ENCODE results near the gene FGF8.
"Not testable (repeated sequence)": the region's sequence is repeated elsewhere in the genome, so short reads cannot be mapped to it uniquely, and the experiment has no call there.

Gene FGF8

GRCh38 chr10:101793526-101793925, 17.6 kb upstream of the FGF8 start:
- DNase-seq (ENCODE audit: extremely low spot score): no peak
- CTCF ChIA-PET: no interaction called here
- POLR2A ChIA-PET: interaction anchor here (1.0 kb wide), 1 partner anchor 25 kb away, joined by 3 read pairs; the partner anchor contains the start of gene OGA
- TF ChIP-seq TARDBP (IDR thresholded peaks at IDR 0.05): no peak
- no peak for TF ChIP-seq FOXK2 (IDR thresholded peaks at IDR 0.05)
- TF ChIP-seq BHLHE40 (IDR thresholded peaks at IDR 0.05; ENCODE audit: borderline replicate concordance): no peak
- no peak for TF ChIP-seq HDGF (IDR thresholded peaks at IDR 0.05; ENCODE audit: borderline replicate concordance)
- TF ChIP-seq NFRKB (IDR thresholded peaks at IDR 0.05): no peak
- no peak for TF ChIP-seq FOXA1 (IDR thresholded peaks at IDR 0.05)
- TF ChIP-seq L3MBTL2 (conservative IDR thresholded peaks at IDR 0.05): no peak
- TF ChIP-seq SUZ12 (IDR thresholded peaks at IDR 0.05): no peak
- TF ChIP-seq ARNT (IDR thresholded peaks at IDR 0.05): no peak
- TF ChIP-seq ZNF384 (IDR thresholded peaks at IDR 0.05): no peak
- TF ChIP-seq SP1 (IDR thresholded peaks at IDR 0.05): no peak
- TF ChIP-seq FOXM1 (IDR thresholded peaks at IDR 0.05; ENCODE audit: borderline replicate concordance): no peak
- no peak for TF ChIP-seq ELF4 (IDR thresholded peaks at IDR 0.05)
- no peak for TF ChIP-seq CTBP1 (IDR thresholded peaks at IDR 0.05; ENCODE audit: borderline replicate concordance)
- no peak for TF ChIP-seq LEF1 (IDR thresholded peaks at IDR 0.05; ENCODE audit: borderline replicate concordance)
- TF ChIP-seq, protein P1, sequence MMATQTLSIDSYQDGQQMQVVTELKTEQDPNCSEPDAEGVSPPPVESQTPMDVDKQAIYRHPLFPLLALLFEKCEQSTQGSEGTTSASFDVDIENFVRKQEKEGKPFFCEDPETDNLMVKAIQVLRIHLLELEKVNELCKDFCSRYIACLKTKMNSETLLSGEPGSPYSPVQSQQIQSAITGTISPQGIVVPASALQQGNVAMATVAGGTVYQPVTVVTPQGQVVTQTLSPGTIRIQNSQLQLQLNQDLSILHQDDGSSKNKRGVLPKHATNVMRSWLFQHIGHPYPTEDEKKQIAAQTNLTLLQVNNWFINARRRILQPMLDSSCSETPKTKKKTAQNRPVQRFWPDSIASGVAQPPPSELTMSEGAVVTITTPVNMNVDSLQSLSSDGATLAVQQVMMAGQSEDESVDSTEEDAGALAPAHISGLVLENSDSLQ (IDR thresholded peaks at IDR 0.05): no peak

DNA sequence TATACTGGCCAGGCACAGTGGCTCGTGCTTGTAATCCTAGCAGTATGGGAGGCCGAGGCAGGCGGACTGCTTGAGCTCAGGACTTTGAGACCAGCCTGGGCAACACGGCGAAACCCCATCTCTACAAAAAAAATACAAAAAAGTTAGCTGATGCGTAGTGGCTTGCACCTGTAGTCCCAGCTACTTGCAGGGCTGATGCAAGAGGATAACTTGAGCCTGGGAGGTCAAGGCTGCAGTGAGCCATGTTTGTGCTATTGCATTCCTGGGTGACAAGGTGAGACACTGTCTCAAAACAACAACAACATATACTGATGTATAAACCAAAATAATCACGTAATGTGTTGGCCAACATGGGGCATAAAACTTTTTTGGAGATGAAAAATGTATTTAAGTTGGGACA, 13.8 kb upstream of the FGF8 start:
- no peak for DNase-seq (ENCODE audit: extremely low spot score)
- POLR2A ChIA-PET: no interaction called here
- no peak for TF ChIP-seq SUZ12 (IDR thresholded peaks at IDR 0.05)
- TF ChIP-seq TARDBP (IDR thresholded peaks at IDR 0.05): no peak
- TF ChIP-seq, protein P1 (IDR thresholded peaks at IDR 0.05): no peak
- TF ChIP-seq LEF1 (IDR thresholded peaks at IDR 0.05; ENCODE audit: borderline replicate concordance): no peak
- TF ChIP-seq L3MBTL2 (conservative IDR thresholded peaks at IDR 0.05): no peak
- TF ChIP-seq HDGF (IDR thresholded peaks at IDR 0.05; ENCODE audit: borderline replicate concordance): no peak
- no peak for TF ChIP-seq SP1 (IDR thresholded peaks at IDR 0.05)
- no peak for TF ChIP-seq FOXM1 (IDR thresholded peaks at IDR 0.05; ENCODE audit: borderline replicate concordance)
- no peak for TF ChIP-seq FOXK2 (IDR thresholded peaks at IDR 0.05)
- CTCF ChIA-PET: no interaction called here

- POLR2A ChIA-PET; CTCF ChIA-PET; DNase-seq (ENCODE audit: extremely low spot score): not testable (repeated sequence)
Observed at GRCh38 chr10:101789231-101789630, 13.3 kb upstream of the FGF8 start.

- DNase-seq (ENCODE audit: extremely low spot score): no peak
- ChIA-PET POLR2A (no interaction called here), CTCF (no interaction called here)
- TF ChIP-seq FOXK2 (IDR thresholded peaks at IDR 0.05): no peak
- no peak for TF ChIP-seq CTBP1 (IDR thresholded peaks at IDR 0.05; ENCODE audit: borderline replicate concordance)
- no peak for TF ChIP-seq SUZ12 (IDR thresholded peaks at IDR 0.05)
- no peak for TF ChIP-seq SP1 (IDR thresholded peaks at IDR 0.05)
- no peak for TF ChIP-seq NFRKB (IDR thresholded peaks at IDR 0.05)
- TF ChIP-seq FOXA1 (IDR thresholded peaks at IDR 0.05): no peak
- TF ChIP-seq FOXM1 (IDR thresholded peaks at IDR 0.05; ENCODE audit: borderline replicate concordance): no peak
- TF ChIP-seq, protein P1 (IDR thresholded peaks at IDR 0.05): no peak
- no peak for TF ChIP-seq LEF1 (IDR thresholded peaks at IDR 0.05; ENCODE audit: borderline replicate concordance)
- TF ChIP-seq BHLHE40 (IDR thresholded peaks at IDR 0.05; ENCODE audit: borderline replicate concordance): no peak
- no peak for TF ChIP-seq HDGF (IDR thresholded peaks at IDR 0.05; ENCODE audit: borderline replicate concordance)
- TF ChIP-seq ELF4 (IDR thresholded peaks at IDR 0.05): no peak
- no peak for TF ChIP-seq TARDBP (IDR thresholded peaks at IDR 0.05)
- no peak for TF ChIP-seq ARNT (IDR thresholded peaks at IDR 0.05)
- no peak for TF ChIP-seq ZNF384 (IDR thresholded peaks at IDR 0.05)
- no peak for TF ChIP-seq L3MBTL2 (conservative IDR thresholded peaks at IDR 0.05)
Observed at GRCh38 chr10:101785801-101786200, 9.9 kb upstream of the FGF8 start.

GRCh38 chr10:101784558-101784957, 8.6 kb upstream of the FGF8 start:
- POLR2A ChIA-PET: interaction anchor here (1.6 to 2.7 kb wide), 2 partner anchors 34 to 182 kb away, joined by 9 to 24 read pairs; partner anchors contain the start of gene OGA

More at GRCh38 chr10:101784558-101784957, 8.6 kb upstream of the FGF8 start:
- no peak for TF ChIP-seq LEF1 (IDR thresholded peaks at IDR 0.05; ENCODE audit: borderline replicate concordance)
- TF ChIP-seq L3MBTL2 (conservative IDR thresholded peaks at IDR 0.05): no peak
- no peak for TF ChIP-seq FOXA1 (IDR thresholded peaks at IDR 0.05)
- TF ChIP-seq NFRKB (IDR thresholded peaks at IDR 0.05): no peak
- TF ChIP-seq FOXK2 (IDR thresholded peaks at IDR 0.05): no peak
- TF ChIP-seq SUZ12 (IDR thresholded peaks at IDR 0.05): no peak
- no peak for TF ChIP-seq CTBP1 (IDR thresholded peaks at IDR 0.05; ENCODE audit: borderline replicate concordance)
- TF ChIP-seq SP1 (IDR thresholded peaks at IDR 0.05): no peak
- TF ChIP-seq FOXM1 (IDR thresholded peaks at IDR 0.05; ENCODE audit: borderline replicate concordance): no peak
- TF ChIP-seq TARDBP (IDR thresholded peaks at IDR 0.05): no peak
- TF ChIP-seq ARNT (IDR thresholded peaks at IDR 0.05): no peak
- TF ChIP-seq, protein P1 (IDR thresholded peaks at IDR 0.05): no peak
- no peak for TF ChIP-seq ELF4 (IDR thresholded peaks at IDR 0.05)
- TF ChIP-seq HDGF (IDR thresholded peaks at IDR 0.05; ENCODE audit: borderline replicate concordance): no peak
- DNase-seq (ENCODE audit: extremely low spot score): no peak
- CTCF ChIA-PET: interaction anchor here (0.7 to 2.3 kb wide), 2 partner anchors 181 to 182 kb away, joined by 3 to 16 read pairs; no protein-coding TSS in a partner anchor

Data from HEK293T (cell line).